Spleen (tissue), 11 donors: ENCODE measurements around the gene SNX5. TPM values are rescaled to one million over a fixed set of nuclear protein-coding genes. Genes with fewer than 3 reads are reported as not detected.
A peak's percentile ranks its signal among the peaks of the same experiment; 100 is the strongest.

Source experiments
- DNase-seq: peaks from one replicate; pipeline ENCODE4 v3.0.0-alpha.2; 2020
- H3K27ac ChIP-seq, 8 donors: fragments of 200-600 bp; sonication (generic) in 7 of 8; 1 replicate in 4 of 8; 2 replicates in 4 of 8; pipeline versions ENCODE4 v1.5.0 to v1.8.0; 2016 to 2021; ENCODE audit warnings: inconsistent platforms in 4 of 8, mild to moderate bottlenecking in 4 of 8, moderate library complexity in 1 of 8
- H3K27me3 ChIP-seq, 7 donors: fragments of 200-600 bp; sonication (generic) in 6 of 7; replicated peaks in 1 of 7; 1 replicate in 4 of 7; 2 replicates in 3 of 7; pipeline versions ENCODE4 v1.5.0 to v1.8.0; 2016 to 2021; ENCODE audit warnings: inconsistent platforms in 3 of 7, mild to moderate bottlenecking in 1 of 7
- H3K36me3 ChIP-seq, 6 donors: fragments of 200-600 bp; sonication (generic) in 5 of 6; 1 replicate in 4 of 6; 2 replicates in 2 of 6; pipeline versions ENCODE4 v1.5.0 to v1.8.0; 2016 to 2021; ENCODE audit warnings: inconsistent platforms in 2 of 6
- H3K4me1 ChIP-seq, 6 donors: fragments of 200-600 bp; sonication (generic) in 5 of 6; 1 replicate in 3 of 6; 2 replicates in 3 of 6; pipeline versions ENCODE4 v1.5.0 to v1.8.0; 2016 to 2021; ENCODE audit warnings: inconsistent platforms in 3 of 6
- H3K4me3 ChIP-seq, 8 donors: fragments of 200-600 bp; sonication (generic) in 7 of 8; 1 replicate in 4 of 8; 2 replicates in 4 of 8; pipeline versions ENCODE4 v1.5.0 to v1.8.0; 2016 to 2021; ENCODE audit warnings: inconsistent platforms in 4 of 8, mild to moderate bottlenecking in 4 of 8, moderate library complexity in 2 of 8
- H3K9me3 ChIP-seq, 8 donors: fragments of 200-600 bp; sonication (generic) in 7 of 8; 1 replicate in 4 of 8; 2 replicates in 4 of 8; pipeline versions ENCODE4 v1.5.0 to v1.8.0; 2016 to 2021; ENCODE audit warnings: inconsistent platforms in 4 of 8
- POLR2A ChIP-seq, 3 donors: fragments of 450-650 bp; IDR thresholded peaks; one replicate each; pipeline ENCODE4 v1.5.1; 2017; ENCODE audit warnings: antibody characterized with exemption in 3 of 3, mild to moderate bottlenecking in 1 of 3
- POLR2AphosphoS5 ChIP-seq, 3 donors: sonication (generic); formaldehyde crosslinking; IDR thresholded peaks; one replicate each; pipeline ENCODE4 v1.5.1; 2017; ENCODE audit warnings: antibody characterized with exemption in 3 of 3
- WGBS, 5 donors: extraction: QIAGEN DNeasy Blood & Tissue Kit in 3 of 5; methylation state at CpG; one replicate each; pipeline versions ENCODE4 v1.1.5 to v1.1.7; 2013 to 2018; 5-methylcytosine and 5-hydroxymethylcytosine counted together
- intact Hi-C: fragments of 100-400 bp; cut with DNase I; formaldehyde crosslinking; loops from one replicate; pipeline ENCODE4 v1.15.0; 2023; ENCODE audit warnings: low total_unique reads
- polyA plus RNA-seq, 3 donors: library from polyadenylated mRNA; stranded (reverse); fragments of 200-250 nt; gene quantifications; one replicate each; pipeline ENCODE4 v1.2.1, GENCODE V29; 2013
- total RNA-seq, 7 donors: library from RNA; depleted of rRNA in 3 of 7; stranded (reverse); fragments of >200 nt in 3 of 7; fragmentation: NEBNext Ultra II Directional in 4 of 7; extraction: Animal tissue kit (Norgen Biotek cat#: 25700) in 4 of 7; gene quantifications; one replicate each; pipeline versions ENCODE4 v1.1.0 to v1.2.1, GENCODE V29; 2016 to 2021
- TF ChIP-seq, protein P1 (sequence below), 11 experiments: fragments of 200-600 bp in 7 of 11; fragments of 450-650 bp in 4 of 11; sonication (generic) in 4 of 11; IDR thresholded peaks in 8 of 11; conservative IDR thresholded peaks in 3 of 11; 1 replicate in 7 of 11; 2 replicates in 4 of 11; pipeline versions ENCODE4 v1.4.0 to v1.8.0; 2016 to 2021; ENCODE audit warnings: antibody characterized with exemption in 11 of 11, inconsistent platforms in 4 of 11, mild to moderate bottlenecking in 1 of 11
- donor health status: healthy with polysubstance abuse.
- donor health status: DM: no; HTN: no; CAD: no; lungs with moderate emphysema.
- donor health status: DM: no; HTN: no; CAD: no.
- donor health status: Bipolar disorder and iron deficiency.
- donor health status: healthy.
- donor health status: DM: no; HTN: no; CAD: no.
- donor health status: DM: yes; HTN: yes; CAD: no.

The SNX5 gene
- total and polyA plus RNA-seq, 10 donors: 126 to 261 (median 175) TPM

DNA sequence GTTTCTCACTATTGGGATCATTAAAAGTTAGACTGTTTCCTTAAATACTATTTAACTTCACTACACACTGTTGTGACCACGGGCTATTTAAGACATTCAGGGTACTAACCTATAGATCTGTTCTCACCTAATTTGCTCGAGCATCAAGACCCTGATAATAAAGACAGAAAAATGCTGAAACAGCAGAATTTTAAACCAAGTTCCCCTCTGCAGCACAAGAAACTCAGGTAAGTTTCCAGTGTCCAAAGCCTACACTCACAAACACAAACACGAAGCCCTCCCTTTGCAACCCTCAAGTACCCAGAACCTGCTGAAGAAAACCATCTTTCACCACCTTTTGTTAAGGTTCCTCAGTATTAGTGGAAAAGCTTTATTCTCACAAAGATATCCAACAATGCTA lies 4.0 kb downstream of the SNX5 start:
- no peak for TF ChIP-seq POLR2AphosphoS5 (IDR thresholded peaks at IDR 0.05)
- TF ChIP-seq POLR2A (IDR thresholded peaks at IDR 0.05): no peak
- TF ChIP-seq, protein P1, sequence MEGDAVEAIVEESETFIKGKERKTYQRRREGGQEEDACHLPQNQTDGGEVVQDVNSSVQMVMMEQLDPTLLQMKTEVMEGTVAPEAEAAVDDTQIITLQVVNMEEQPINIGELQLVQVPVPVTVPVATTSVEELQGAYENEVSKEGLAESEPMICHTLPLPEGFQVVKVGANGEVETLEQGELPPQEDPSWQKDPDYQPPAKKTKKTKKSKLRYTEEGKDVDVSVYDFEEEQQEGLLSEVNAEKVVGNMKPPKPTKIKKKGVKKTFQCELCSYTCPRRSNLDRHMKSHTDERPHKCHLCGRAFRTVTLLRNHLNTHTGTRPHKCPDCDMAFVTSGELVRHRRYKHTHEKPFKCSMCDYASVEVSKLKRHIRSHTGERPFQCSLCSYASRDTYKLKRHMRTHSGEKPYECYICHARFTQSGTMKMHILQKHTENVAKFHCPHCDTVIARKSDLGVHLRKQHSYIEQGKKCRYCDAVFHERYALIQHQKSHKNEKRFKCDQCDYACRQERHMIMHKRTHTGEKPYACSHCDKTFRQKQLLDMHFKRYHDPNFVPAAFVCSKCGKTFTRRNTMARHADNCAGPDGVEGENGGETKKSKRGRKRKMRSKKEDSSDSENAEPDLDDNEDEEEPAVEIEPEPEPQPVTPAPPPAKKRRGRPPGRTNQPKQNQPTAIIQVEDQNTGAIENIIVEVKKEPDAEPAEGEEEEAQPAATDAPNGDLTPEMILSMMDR (IDR thresholded peaks at IDR 0.05 in 8 of 11, conservative IDR thresholded peaks at IDR 0.05 in 3 of 11): no peak
- H3K36me3 ChIP-seq: no peaks in the 10 kb centered on the region
- no peak for DNase-seq
- peaks cover 45 to 85% (median 76%) of the 10 kb centered on the region in 6 donors for H3K4me1 ChIP-seq
- WGBS, 5 donors: 52 to 64% (median 56%) methylated on average over 3 of the region's 3 CpGs
- intact Hi-C loops: no loop called here
- no peaks in the 10 kb centered on the region for H3K27me3 ChIP-seq
- peak overlapping the region; percentile 95 to 99 (median 98) for H3K27ac ChIP-seq
- peak overlapping the region in 2 of 8 donors; percentile 87 to 93 for H3K4me3 ChIP-seq
- H3K9me3 ChIP-seq: no peaks in the 10 kb centered on the region

DNA sequence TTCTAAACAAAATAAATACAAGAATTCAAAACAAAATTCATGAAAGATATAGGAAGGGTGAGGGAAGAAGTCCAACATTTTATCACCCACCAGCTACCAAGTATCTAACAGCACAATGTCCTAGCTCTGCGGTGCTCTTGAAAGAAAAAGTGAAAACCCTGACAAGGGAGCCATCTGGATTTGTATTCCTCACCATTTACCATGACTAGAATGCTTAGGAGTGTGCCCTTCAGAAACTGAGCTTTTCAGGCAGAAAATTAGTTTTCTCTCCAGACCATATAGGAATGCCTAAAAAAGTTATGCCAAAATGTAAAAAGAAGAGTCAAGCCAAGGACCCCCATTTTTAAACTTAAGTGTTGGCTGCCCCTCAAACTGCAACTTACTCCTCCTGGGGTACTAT lies 4.5 kb downstream of the SNX5 start:
- TF ChIP-seq POLR2AphosphoS5 (IDR thresholded peaks at IDR 0.05) (no peak), POLR2A (IDR thresholded peaks at IDR 0.05) (no peak)
- TF ChIP-seq, protein P1 (IDR thresholded peaks at IDR 0.05 in 8 of 11, conservative IDR thresholded peaks at IDR 0.05 in 3 of 11): no peak
- intact Hi-C loops: no loop called here
- peak overlapping the region; percentile 95 to 99 (median 98) for H3K27ac ChIP-seq
- DNase-seq: no peak
- H3K9me3 ChIP-seq: no peaks in the 10 kb centered on the region
- H3K4me1 ChIP-seq: peaks cover 51 to 90% (median 81%) of the 10 kb centered on the region in 6 donors
- H3K36me3 ChIP-seq: no peaks in the 10 kb centered on the region
- no peaks in the 10 kb centered on the region for H3K27me3 ChIP-seq
- peak overlapping the region in 1 of 8 donors; percentile 93 for H3K4me3 ChIP-seq
- WGBS, 5 donors: 75 to 100% (median 93%) methylated on average over 1 of the region's 1 CpG

DNA sequence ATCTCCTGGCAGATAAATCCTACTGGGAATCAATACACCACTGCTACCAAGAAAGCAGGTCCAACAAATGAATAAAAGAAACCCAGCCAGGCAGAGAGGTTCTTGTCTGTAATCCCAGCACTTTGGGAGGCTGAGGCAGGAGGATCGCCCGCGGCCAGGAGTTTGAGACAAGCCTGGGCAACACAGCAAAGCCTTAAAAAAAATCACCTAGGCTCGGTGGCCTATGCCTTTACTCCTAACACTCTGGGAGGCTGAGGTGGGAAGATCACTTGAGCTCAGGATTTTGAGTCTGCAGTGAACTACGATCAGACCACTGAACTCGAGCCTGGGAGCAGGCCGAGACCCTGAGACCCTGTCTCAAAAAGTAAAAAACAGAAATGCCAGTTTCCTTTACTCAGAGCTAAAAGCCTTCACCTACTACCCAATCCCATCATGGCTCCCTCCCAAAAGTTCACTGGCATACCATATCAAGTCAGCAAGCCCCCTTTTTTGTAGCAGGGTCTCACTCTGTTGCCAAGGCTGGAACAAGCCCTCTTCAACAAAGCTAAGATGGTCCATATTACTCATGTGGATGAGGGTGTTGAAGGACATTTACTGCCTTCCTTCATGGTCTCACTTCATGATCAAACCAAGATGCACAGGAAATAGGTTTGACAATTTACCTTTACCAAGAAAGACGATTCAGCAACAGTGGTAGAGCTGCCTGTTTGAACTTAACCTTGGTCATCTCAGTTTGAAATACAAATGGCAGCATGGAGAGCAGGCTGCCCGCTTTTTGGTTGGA lies 5.3 kb downstream of the SNX5 start:
- Histone ChIP-seq H3K36me3 (no peaks in the 10 kb centered on the region), H3K27ac (peak overlapping the region; percentile 25 to 99 (median 98)), H3K9me3 (no peaks in the 10 kb centered on the region), H3K27me3 (no peaks in the 10 kb centered on the region), H3K4me3 (peak overlapping the region in 1 of 8 donors; percentile 41), H3K4me1 (peaks cover 56 to 98% (median 89%) of the 10 kb centered on the region in 6 donors)
- intact Hi-C loops: no loop called here
- no peak for DNase-seq
- 69 to 79% (median 71%) methylated on average over 9 of the region's 9 CpGs for WGBS, 5 donors
- TF ChIP-seq, protein P1 (IDR thresholded peaks at IDR 0.05 in 8 of 11, conservative IDR thresholded peaks at IDR 0.05 in 3 of 11): no peak
- no peak for TF ChIP-seq POLR2AphosphoS5 (IDR thresholded peaks at IDR 0.05)

DNA sequence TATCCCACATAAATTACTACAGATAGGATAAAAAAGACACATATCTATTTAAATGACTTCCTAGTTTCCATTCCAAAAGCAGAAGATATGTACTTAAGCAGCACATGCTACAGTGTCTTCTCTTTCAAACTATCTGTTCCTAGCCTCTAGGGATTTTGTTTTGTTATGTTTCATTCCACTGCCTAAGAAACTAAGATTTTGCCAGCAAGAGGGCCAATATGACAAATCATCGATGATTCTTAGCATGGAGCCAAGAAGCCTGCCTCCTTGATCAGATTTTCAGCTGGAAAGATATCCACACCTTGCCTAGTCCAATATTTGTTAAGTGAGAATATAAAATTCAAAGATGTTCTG lies 7.0 kb downstream of the SNX5 start:
- peak overlapping the region; percentile 25 to 99 (median 98) for H3K27ac ChIP-seq
- WGBS, 5 donors: 48 to 72% (median 63%) methylated on average over 1 of the region's 1 CpG
- intact Hi-C loops: no loop called here

More for the DNA sequence above, 7.0 kb downstream of the SNX5 start:
- Histone ChIP-seq H3K36me3 (peaks cover 0 to 7% (median 2%) of the 10 kb centered on the region in 6 donors), H3K9me3 (no peaks in the 10 kb centered on the region), H3K27me3 (no peaks in the 10 kb centered on the region), H3K4me3 (peak overlapping the region in 1 of 8 donors; percentile 33), H3K4me1 (peaks cover 68 to 100% (median 97%) of the 10 kb centered on the region in 6 donors)
- no peak for TF ChIP-seq POLR2A (IDR thresholded peaks at IDR 0.05)
- TF ChIP-seq POLR2AphosphoS5 (IDR thresholded peaks at IDR 0.05): no peak
- TF ChIP-seq, protein P1 (IDR thresholded peaks at IDR 0.05 in 8 of 11, conservative IDR thresholded peaks at IDR 0.05 in 3 of 11): no peak
- no peak for DNase-seq
